Vagina (tissue), 2 donors: ENCODE measurements around the gene WDFY1.

Source experiments
- CTCF ChIP-seq, 3 experiments: fragments of 450-650 bp in 2 of 3; fragments of 200-600 bp in 1 of 3; sonication (generic) in 1 of 3; IDR thresholded peaks; one replicate each; pipeline ENCODE4 v1.5.1; 2017 to 2019; ENCODE audit warnings: antibody characterized with exemption in 3 of 3, mild to moderate bottlenecking in 2 of 3, moderate library complexity in 2 of 3
- POLR2A ChIP-seq, 2 donors: fragments of 450-650 bp; IDR thresholded peaks; one replicate each; pipeline ENCODE4 v1.6.1; 2017; ENCODE audit warnings: antibody characterized with exemption in 2 of 2, mild to moderate bottlenecking in 2 of 2, moderate library complexity in 2 of 2
- POLR2AphosphoS5 ChIP-seq, 2 donors: sonication (generic); formaldehyde crosslinking; IDR thresholded peaks; one replicate each; pipeline ENCODE4 v1.9.0; 2017; ENCODE audit warnings: antibody characterized with exemption in 2 of 2, mild to moderate bottlenecking in 2 of 2, low read depth in 1 of 2; ENCODE audit not compliant: insufficient read depth in 1 of 2

GRCh38 chr2:223870840-223871611 is 74.1 kb downstream of the WDFY1 start:
- TF ChIP-seq CTCF (IDR thresholded peaks at IDR 0.05) = no peak
- TF ChIP-seq POLR2A (IDR thresholded peaks at IDR 0.05) = no peak
- no peak for TF ChIP-seq POLR2AphosphoS5 (IDR thresholded peaks at IDR 0.05; ENCODE audit: insufficient read depth in 1 of 2, low read depth in 1 of 2)
